ENCODE measurements around the gene ARL15. TPM values are rescaled to one million over a fixed set of nuclear protein-coding genes. Genes with fewer than 3 reads are reported as not detected.

The ARL15 gene
- polyA plus RNA-seq, 1 of the 3 experiments (the other 2 are of a cell fraction) = 6.4 TPM

GRCh38 chr5:54205453-54205852 is 104.9 kb downstream of the ARL15 start:
- Histone ChIP-seq H3K4me2 (no peak overlapping the region), H3K4me1 (ENCODE audit: control insufficient read depth in 1 of 2, insufficient read depth in 2 of 2, low read depth in 1 of 2, low read length in 1 of 2) (no peaks in the 10 kb centered on the region), H3K9me2 (no peaks in the 10 kb centered on the region), H3K4me3 (ENCODE audit: low read depth in 2 of 2, low read length in 1 of 2) (no peak overlapping the region), H3K79me2 (ENCODE audit: insufficient read depth) (no peaks in the 10 kb centered on the region), H2AFZ (ENCODE audit: low read depth) (no peak overlapping the region), H3K27ac (ENCODE audit: low read depth in 2 of 2, low read length in 1 of 2) (no peak overlapping the region), H3K27me3 (ENCODE audit: insufficient read depth) (no peaks in the 10 kb centered on the region), H3K36me3 (replicated peaks in 1 of 2; ENCODE audit: control insufficient read depth in 1 of 2, insufficient read depth in 2 of 2, low read length in 1 of 2) (peaks cover 0 to 5% of the 10 kb centered on the region in 2 experiments), H3K9me3 (no peaks in the 10 kb centered on the region; the same call in 1 of the 2 replicates), H3K9ac (no peak overlapping the region), H4K20me1 (ENCODE audit: insufficient read depth) (no peaks in the 10 kb centered on the region), H3F3A (replicated peaks; ENCODE audit: insufficient read depth) (peaks cover 3% of the 10 kb centered on the region)
- DNase-seq = no peak
- 78% methylated on average over 4 of the region's 4 CpGs for whole genome bisulfite sequencing (ENCODE audit: low lambda C conversion rate)
- ChIA-PET POLR2A (no interaction called here), CTCF (interaction anchor here (1.2 kb wide), 1 partner anchor 24 kb away, joined by 4 read pairs; no protein-coding TSS in a partner anchor)
- TF ChIP-seq POLR2AphosphoS5 (IDR thresholded peaks at IDR 0.05; ENCODE audit: low read depth, low read length) (no peak), SIN3A (IDR thresholded peaks at IDR 0.05; ENCODE audit: borderline replicate concordance, low read depth, low read length) (no peak), CTCF (IDR thresholded peaks at IDR 0.05) (no peak), TEAD4 (IDR thresholded peaks at IDR 0.05; ENCODE audit: borderline replicate concordance, insufficient read depth) (no peak), TCF12 (IDR thresholded peaks at IDR 0.05) (no peak)

- no peaks in the 10 kb centered on the region for H3K36me3 ChIP-seq (replicated peaks in 1 of 2; ENCODE audit: control insufficient read depth in 1 of 2, insufficient read depth in 2 of 2, low read length in 1 of 2)
- ChIA-PET CTCF (interaction anchor here (0.8 kb wide), 1 partner anchor 33 kb away, joined by 4 read pairs; no protein-coding TSS in a partner anchor), POLR2A (no interaction called here)
- no peak for TF ChIP-seq TCF12 (IDR thresholded peaks at IDR 0.05)
- no peak for TF ChIP-seq GABPA (IDR thresholded peaks at IDR 0.05; ENCODE audit: low read depth)
- DNase-seq = no peak
- H3K4me1 ChIP-seq (ENCODE audit: control insufficient read depth in 1 of 2, insufficient read depth in 2 of 2, low read depth in 1 of 2, low read length in 1 of 2) = no peaks in the 10 kb centered on the region
- H2AFZ ChIP-seq (ENCODE audit: low read depth) = no peak overlapping the region
- H4K20me1 ChIP-seq (ENCODE audit: insufficient read depth) = no peaks in the 10 kb centered on the region
- no peaks in the 10 kb centered on the region for H3K79me2 ChIP-seq (ENCODE audit: insufficient read depth)
- H3F3A ChIP-seq (replicated peaks; ENCODE audit: insufficient read depth) = no peaks in the 10 kb centered on the region
- no peak overlapping the region for H3K4me2 ChIP-seq
- no peaks in the 10 kb centered on the region for H3K9me2 ChIP-seq
- H3K4me3 ChIP-seq (ENCODE audit: low read depth in 2 of 2, low read length in 1 of 2) = no peak overlapping the region
- H3K9ac ChIP-seq = no peak overlapping the region
- no peaks in the 10 kb centered on the region for H3K9me3 ChIP-seq
- no peaks in the 10 kb centered on the region for H3K27me3 ChIP-seq (ENCODE audit: insufficient read depth)
- H3K27ac ChIP-seq (ENCODE audit: low read depth in 2 of 2, low read length in 1 of 2) = no peak overlapping the region
Observed at GRCh38 chr5:54197018-54197417, 113.4 kb downstream of the ARL15 start.

DNA sequence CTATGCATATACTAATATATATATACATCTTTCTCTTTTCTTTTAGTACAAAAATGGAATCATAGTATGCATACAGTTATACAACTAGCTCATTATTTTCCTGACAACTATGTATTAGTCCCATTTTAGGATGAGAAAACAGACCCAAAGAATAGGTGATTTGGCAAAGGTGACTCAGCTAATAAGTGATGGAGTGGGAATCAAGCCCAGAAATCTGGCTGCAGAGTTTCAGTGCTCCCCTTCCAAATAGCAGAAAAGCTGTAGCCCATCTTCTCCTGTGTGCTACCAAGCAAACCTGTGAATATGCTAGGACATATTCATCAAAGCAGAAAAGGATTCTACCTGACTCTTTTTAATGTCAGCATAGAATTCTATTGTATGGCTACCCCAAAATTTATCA is 114.7 kb downstream of the ARL15 start:
- no peaks in the 10 kb centered on the region for H3F3A ChIP-seq (replicated peaks; ENCODE audit: insufficient read depth)
- H3K9me3 ChIP-seq = no peaks in the 10 kb centered on the region
- no peak overlapping the region for H3K4me2 ChIP-seq
- DNase-seq = no peak
- CTCF ChIA-PET = no interaction called here
- no peak overlapping the region for H3K4me3 ChIP-seq (ENCODE audit: low read depth in 2 of 2, low read length in 1 of 2)
- no peaks in the 10 kb centered on the region for H3K36me3 ChIP-seq (replicated peaks in 1 of 2; ENCODE audit: control insufficient read depth in 1 of 2, insufficient read depth in 2 of 2, low read length in 1 of 2)
- H3K9me2 ChIP-seq = no peaks in the 10 kb centered on the region
- no peak overlapping the region for H3K9ac ChIP-seq
- TF ChIP-seq, protein P1, sequence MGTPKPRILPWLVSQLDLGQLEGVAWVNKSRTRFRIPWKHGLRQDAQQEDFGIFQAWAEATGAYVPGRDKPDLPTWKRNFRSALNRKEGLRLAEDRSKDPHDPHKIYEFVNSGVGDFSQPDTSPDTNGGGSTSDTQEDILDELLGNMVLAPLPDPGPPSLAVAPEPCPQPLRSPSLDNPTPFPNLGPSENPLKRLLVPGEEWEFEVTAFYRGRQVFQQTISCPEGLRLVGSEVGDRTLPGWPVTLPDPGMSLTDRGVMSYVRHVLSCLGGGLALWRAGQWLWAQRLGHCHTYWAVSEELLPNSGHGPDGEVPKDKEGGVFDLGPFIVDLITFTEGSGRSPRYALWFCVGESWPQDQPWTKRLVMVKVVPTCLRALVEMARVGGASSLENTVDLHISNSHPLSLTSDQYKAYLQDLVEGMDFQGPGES (IDR thresholded peaks at IDR 0.05; ENCODE audit: low read depth, low read length) = no peak
- no peak for TF ChIP-seq GABPA (IDR thresholded peaks at IDR 0.05; ENCODE audit: low read depth)
- no peak for TF ChIP-seq MAX (IDR thresholded peaks at IDR 0.05; ENCODE audit: low read depth)
- no peak for TF ChIP-seq MEF2A (IDR thresholded peaks at IDR 0.05; ENCODE audit: borderline replicate concordance, low read depth)
- no peak for TF ChIP-seq NRF1 (IDR thresholded peaks at IDR 0.05; ENCODE audit: low read depth, low read length)
- no peak for TF ChIP-seq ELF1 (IDR thresholded peaks at IDR 0.05)
- no peak for TF ChIP-seq EP300 (IDR thresholded peaks at IDR 0.05; ENCODE audit: borderline replicate concordance in 1 of 2, low read depth in 1 of 2, low read length in 1 of 2)
- no peak for TF ChIP-seq RFX5 (IDR thresholded peaks at IDR 0.05; ENCODE audit: low read length)
- no peak for TF ChIP-seq NFIC (IDR thresholded peaks at IDR 0.05; ENCODE audit: borderline replicate concordance)
- TF ChIP-seq POLR2AphosphoS5 (IDR thresholded peaks at IDR 0.05; ENCODE audit: low read depth, low read length) = no peak
- TF ChIP-seq FOSL2 (IDR thresholded peaks at IDR 0.05; ENCODE audit: borderline replicate concordance, low read depth) = no peak
- TF ChIP-seq YY1 (IDR thresholded peaks at IDR 0.05; ENCODE audit: low read depth) = no peak
- no peaks in the 10 kb centered on the region for H3K79me2 ChIP-seq (ENCODE audit: insufficient read depth)
- H2AFZ ChIP-seq (ENCODE audit: low read depth) = no peak overlapping the region
- H3K27me3 ChIP-seq (ENCODE audit: insufficient read depth) = no peaks in the 10 kb centered on the region
- POLR2A ChIA-PET = no interaction called here
- H4K20me1 ChIP-seq (ENCODE audit: insufficient read depth) = no peaks in the 10 kb centered on the region
- no peaks in the 10 kb centered on the region for H3K4me1 ChIP-seq (ENCODE audit: control insufficient read depth in 1 of 2, insufficient read depth in 2 of 2, low read depth in 1 of 2, low read length in 1 of 2)
- H3K27ac ChIP-seq (ENCODE audit: low read depth in 2 of 2, low read length in 1 of 2) = no peak overlapping the region

Measured in SK-N-SH (cell line).